Measurements from ENCODE around the gene ARID1B.

Gene ARID1B

GRCh38 chr6:157058574-157058973 is 281.4 kb downstream of the ARID1B start:
- ATAC-seq (ENCODE audit: low read depth) (no peak), DNase-seq (ENCODE audit: low spot score) (no peak)
- no peak overlapping the region for H3K4me3 ChIP-seq (ENCODE audit: severe bottlenecking)
- TF ChIP-seq, protein P1, sequence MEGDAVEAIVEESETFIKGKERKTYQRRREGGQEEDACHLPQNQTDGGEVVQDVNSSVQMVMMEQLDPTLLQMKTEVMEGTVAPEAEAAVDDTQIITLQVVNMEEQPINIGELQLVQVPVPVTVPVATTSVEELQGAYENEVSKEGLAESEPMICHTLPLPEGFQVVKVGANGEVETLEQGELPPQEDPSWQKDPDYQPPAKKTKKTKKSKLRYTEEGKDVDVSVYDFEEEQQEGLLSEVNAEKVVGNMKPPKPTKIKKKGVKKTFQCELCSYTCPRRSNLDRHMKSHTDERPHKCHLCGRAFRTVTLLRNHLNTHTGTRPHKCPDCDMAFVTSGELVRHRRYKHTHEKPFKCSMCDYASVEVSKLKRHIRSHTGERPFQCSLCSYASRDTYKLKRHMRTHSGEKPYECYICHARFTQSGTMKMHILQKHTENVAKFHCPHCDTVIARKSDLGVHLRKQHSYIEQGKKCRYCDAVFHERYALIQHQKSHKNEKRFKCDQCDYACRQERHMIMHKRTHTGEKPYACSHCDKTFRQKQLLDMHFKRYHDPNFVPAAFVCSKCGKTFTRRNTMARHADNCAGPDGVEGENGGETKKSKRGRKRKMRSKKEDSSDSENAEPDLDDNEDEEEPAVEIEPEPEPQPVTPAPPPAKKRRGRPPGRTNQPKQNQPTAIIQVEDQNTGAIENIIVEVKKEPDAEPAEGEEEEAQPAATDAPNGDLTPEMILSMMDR (IDR thresholded peaks at IDR 0.05; ENCODE audit: poor library complexity, severe bottlenecking) = no peak
- H3K27ac ChIP-seq (ENCODE audit: poor library complexity, severe bottlenecking) = no peak overlapping the region
- H3K27me3 ChIP-seq (ENCODE audit: insufficient read depth, poor library complexity, severe bottlenecking) = no peaks in the 10 kb centered on the region
- no peaks in the 10 kb centered on the region for H3K9me3 ChIP-seq (ENCODE audit: severe bottlenecking)
- peaks cover 4% of the 10 kb centered on the region for H3K4me1 ChIP-seq (ENCODE audit: insufficient read depth, poor library complexity, severe bottlenecking)
- H3K36me3 ChIP-seq (ENCODE audit: low read depth) = no peaks in the 10 kb centered on the region

DNA sequence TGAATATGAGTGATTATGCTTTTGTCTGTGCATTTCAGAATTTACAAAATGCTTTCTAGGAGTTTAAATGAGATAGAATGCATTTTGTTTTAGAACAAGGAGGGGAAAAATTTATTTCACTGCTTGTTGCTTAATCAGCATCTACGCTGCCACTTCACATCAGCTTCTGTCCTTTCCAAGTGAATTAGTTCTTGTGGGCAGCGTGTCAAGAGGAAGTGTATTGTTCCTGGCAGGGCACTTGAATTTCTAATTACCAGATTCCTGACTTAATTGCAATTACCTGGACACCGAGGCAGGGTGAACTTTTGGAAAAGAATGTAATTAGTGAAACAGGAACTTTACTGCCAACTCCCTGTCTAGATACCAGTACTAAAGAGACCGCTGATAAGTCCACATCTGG is 282.6 kb downstream of the ARID1B start:
- no peak for DNase-seq (ENCODE audit: low spot score)
- H3K9me3 ChIP-seq (ENCODE audit: severe bottlenecking) = no peaks in the 10 kb centered on the region
- H3K36me3 ChIP-seq (ENCODE audit: low read depth) = no peaks in the 10 kb centered on the region
- H3K27ac ChIP-seq (ENCODE audit: poor library complexity, severe bottlenecking) = no peak overlapping the region
- peaks cover 4% of the 10 kb centered on the region for H3K4me1 ChIP-seq (ENCODE audit: insufficient read depth, poor library complexity, severe bottlenecking)
- no peaks in the 10 kb centered on the region for H3K27me3 ChIP-seq (ENCODE audit: insufficient read depth, poor library complexity, severe bottlenecking)
- TF ChIP-seq, protein P1 (IDR thresholded peaks at IDR 0.05; ENCODE audit: poor library complexity, severe bottlenecking) = no peak
- no peak overlapping the region for H3K4me3 ChIP-seq (ENCODE audit: severe bottlenecking)
- no peak for ATAC-seq (ENCODE audit: low read depth)

GRCh38 chr6:157060440-157060952 is 283.3 kb downstream of the ARID1B start:
- Histone ChIP-seq H3K4me3 (ENCODE audit: severe bottlenecking) (no peak overlapping the region), H3K9me3 (ENCODE audit: severe bottlenecking) (no peaks in the 10 kb centered on the region)
- no peak for ATAC-seq (ENCODE audit: low read depth)

GRCh38 chr6:157061770-157062594 is 284.8 kb downstream of the ARID1B start:
- DNase-seq (ENCODE audit: low spot score) = no peak
- ATAC-seq (ENCODE audit: low read depth) = no peak
- H3K27ac ChIP-seq (ENCODE audit: poor library complexity, severe bottlenecking) = no peak overlapping the region
- H3K9me3 ChIP-seq (ENCODE audit: severe bottlenecking) = no peaks in the 10 kb centered on the region
- peaks cover 4% of the 10 kb centered on the region for H3K4me1 ChIP-seq (ENCODE audit: insufficient read depth, poor library complexity, severe bottlenecking)
- TF ChIP-seq, protein P1 (IDR thresholded peaks at IDR 0.05; ENCODE audit: poor library complexity, severe bottlenecking) = no peak
- no peak overlapping the region for H3K4me3 ChIP-seq (ENCODE audit: severe bottlenecking)
- 0 out of 2 replicates have a peak, but pooled peaks cover 4% of the 10 kb centered on the region for H3K36me3 ChIP-seq (ENCODE audit: low read depth)
- no peaks in the 10 kb centered on the region for H3K27me3 ChIP-seq (ENCODE audit: insufficient read depth, poor library complexity, severe bottlenecking)

More at GRCh38 chr6:157060440-157060952, 283.3 kb downstream of the ARID1B start:
- no peak for DNase-seq (ENCODE audit: low spot score)
- H3K27ac ChIP-seq (ENCODE audit: poor library complexity, severe bottlenecking) = no peak overlapping the region
- H3K36me3 ChIP-seq (ENCODE audit: low read depth) = 0 out of 2 replicates have a peak, but pooled peaks cover 4% of the 10 kb centered on the region
- H3K27me3 ChIP-seq (ENCODE audit: insufficient read depth, poor library complexity, severe bottlenecking) = no peaks in the 10 kb centered on the region
- TF ChIP-seq, protein P1 (IDR thresholded peaks at IDR 0.05; ENCODE audit: poor library complexity, severe bottlenecking) = no peak
- H3K4me1 ChIP-seq (ENCODE audit: insufficient read depth, poor library complexity, severe bottlenecking) = peaks cover 4% of the 10 kb centered on the region
